Mucosa of descending colon (tissue), 3 donors: Measurements from ENCODE around the gene RAB11FIP3. TPM values are rescaled to one million over a fixed set of nuclear protein-coding genes. Genes with fewer than 3 reads are reported as not detected.

Experiments used
- ATAC-seq: fragments of 200-7000 bp; cut with Tn5 transposase; one replicate; pipeline ENCODE4 v1.9.1; 2020; ENCODE audit warnings: mild to moderate bottlenecking, moderate library complexity
- DNase-seq, 3 donors: peaks; one replicate each; pipeline ENCODE4 v3.0.0-alpha.2; 2020
- H3K36me3 ChIP-seq: fragments of 200-600 bp; one replicate; pipeline ENCODE4 v1.8.0; 2021; ENCODE audit warnings: low read depth, mild to moderate bottlenecking
- H3K4me1 ChIP-seq: fragments of 200-600 bp; one replicate; pipeline ENCODE4 v1.8.0; 2021; ENCODE audit warnings: low read depth, mild to moderate bottlenecking
- H3K4me3 ChIP-seq: fragments of 200-600 bp; one replicate; pipeline ENCODE4 v1.8.0; 2021; ENCODE audit warnings: mild to moderate bottlenecking
- H3K9me3 ChIP-seq: fragments of 200-600 bp; one replicate; pipeline ENCODE4 v1.8.0; 2021; ENCODE audit warnings: mild to moderate bottlenecking
- CTCF ChIP-seq: fragments of 200-600 bp; IDR thresholded peaks from one replicate; pipeline ENCODE4 v1.8.0; 2022; ENCODE audit warnings: antibody characterized with exemption, mild to moderate bottlenecking
- intact Hi-C, 2 donors: fragments of 100-400 bp; cut with DNase I in 1 of 2; cut with micrococcal nuclease in 1 of 2; formaldehyde crosslinking; loops; one replicate each; pipeline versions ENCODE4 v1.11.0 to v1.11.1; 2022; cut with DNase I, micrococcal nuclease
- total RNA-seq, 3 donors: library from RNA; stranded (reverse); fragmentation: NEBNext Ultra II Directional in 2 of 3; extraction: Animal tissue kit (Norgen Biotek cat#: 25700) in 2 of 3; gene quantifications; one replicate each; pipeline versions ENCODE4 v1.2.1 to v1.2.4, GENCODE V29; 2021 to 2023
- donor health status: DM: no; HTN: no; CAD: no; lungs with moderate emphysema.
- donor health status: DM: no; HTN: no; CAD: no.
- donor health status: DM: no; HTN: yes; CAD: no.

The RAB11FIP3 gene
- total RNA-seq, 3 donors from 2014 or later: 22.3 to 45.6 (median 30.7) TPM

GRCh38 chr16:454397-454940 is 29.0 kb downstream of the RAB11FIP3 start:
- H3K4me3 ChIP-seq: no peak overlapping the region
- DNase-seq (no peak), ATAC-seq (no peak)
- intact Hi-C loops: no loop called here
- TF ChIP-seq CTCF: no peak
- no peaks in the 10 kb centered on the region for H3K9me3 ChIP-seq
- no peaks in the 10 kb centered on the region for H3K36me3 ChIP-seq
- H3K4me1 ChIP-seq: peaks cover 16% of the 10 kb centered on the region

- no peak for DNase-seq
- TF ChIP-seq CTCF: no peak
- intact Hi-C loops: no loop called here
- Histone ChIP-seq H3K9me3 (no peaks in the 10 kb centered on the region), H3K36me3 (no peaks in the 10 kb centered on the region), H3K4me1 (peaks cover 11% of the 10 kb centered on the region), H3K4me3 (no peak overlapping the region)
- no peak for ATAC-seq
Observed at GRCh38 chr16:455453-455852, 30.0 kb downstream of the RAB11FIP3 start.

GRCh38 chr16:456891-457483 is 31.5 kb downstream of the RAB11FIP3 start:
- ATAC-seq: peak; percentile 55
- DNase-seq: no peak
- intact Hi-C loops: no loop called here
- no peaks in the 10 kb centered on the region for H3K36me3 ChIP-seq
- H3K4me3 ChIP-seq: no peak overlapping the region
- peaks cover 10% of the 10 kb centered on the region for H3K4me1 ChIP-seq
- no peak for TF ChIP-seq CTCF
- no peaks in the 10 kb centered on the region for H3K9me3 ChIP-seq

GRCh38 chr16:457732-458400 is 32.4 kb downstream of the RAB11FIP3 start:
- Histone ChIP-seq H3K4me1 (peaks cover 10% of the 10 kb centered on the region), H3K9me3 (no peaks in the 10 kb centered on the region), H3K36me3 (no peaks in the 10 kb centered on the region), H3K4me3 (no peak overlapping the region)
- DNase-seq (no peak), ATAC-seq (no peak)
- TF ChIP-seq CTCF: no peak
- intact Hi-C loops: no loop called here

- intact Hi-C loops: no loop called here
- no peaks in the 10 kb centered on the region for H3K9me3 ChIP-seq
- no peaks in the 10 kb centered on the region for H3K36me3 ChIP-seq
- ATAC-seq (no peak), DNase-seq (no peak)
- H3K4me3 ChIP-seq: no peak overlapping the region
- no peak for TF ChIP-seq CTCF
- peaks cover 10% of the 10 kb centered on the region for H3K4me1 ChIP-seq
Observed at GRCh38 chr16:459761-460160, 34.3 kb downstream of the RAB11FIP3 start.
